ENCODE data around the gene PRDM15.

The PRDM15 gene

DNA sequence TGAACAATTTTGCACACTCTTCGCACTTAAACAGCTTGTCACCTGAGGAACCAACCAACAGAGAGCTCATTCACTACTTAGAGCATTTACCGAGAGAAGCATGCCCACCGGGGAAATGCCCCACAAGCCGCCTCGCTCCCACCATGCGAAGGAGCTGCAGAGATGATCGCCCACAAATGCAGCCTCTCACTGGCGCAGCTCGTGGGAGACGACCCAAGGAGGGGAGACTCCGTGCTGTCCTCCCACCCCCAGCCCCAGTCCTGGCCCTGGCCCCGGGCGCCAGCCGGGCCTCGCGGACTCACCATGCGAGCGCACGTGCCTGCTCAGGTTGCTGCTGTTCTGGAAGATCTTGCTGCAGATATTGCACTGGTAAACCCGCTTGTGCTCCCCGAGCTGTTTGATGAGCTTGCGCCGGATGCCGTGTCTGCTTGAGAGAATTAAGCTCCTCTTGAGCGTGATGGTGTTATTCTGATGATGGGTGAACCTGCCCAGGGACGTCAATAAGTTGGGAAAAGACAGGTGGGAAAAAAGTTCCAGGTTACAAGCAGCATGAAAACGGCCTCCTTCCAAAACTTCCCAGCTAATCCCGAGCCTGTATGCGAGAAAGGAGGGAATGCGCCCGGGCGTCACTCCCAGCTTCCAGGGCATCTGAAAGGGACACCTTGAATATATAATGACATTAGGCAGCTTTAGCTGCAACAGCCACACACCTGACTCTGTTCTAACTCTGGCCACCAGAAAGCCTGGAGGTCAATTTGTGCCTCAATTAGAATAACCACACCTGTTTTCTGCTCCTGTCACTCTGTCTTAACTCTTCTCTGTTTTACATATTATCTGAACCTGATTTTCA is 42.8 kb downstream of the PRDM15 start:
- DNase-seq, result no peak

- DNase-seq, result no peak
Observed at GRCh38 chr21:41835711-41836154, 43.4 kb downstream of the PRDM15 start.

- no peak for DNase-seq
Observed at GRCh38 chr21:41834926-41835663, 44.0 kb downstream of the PRDM15 start.

DNA sequence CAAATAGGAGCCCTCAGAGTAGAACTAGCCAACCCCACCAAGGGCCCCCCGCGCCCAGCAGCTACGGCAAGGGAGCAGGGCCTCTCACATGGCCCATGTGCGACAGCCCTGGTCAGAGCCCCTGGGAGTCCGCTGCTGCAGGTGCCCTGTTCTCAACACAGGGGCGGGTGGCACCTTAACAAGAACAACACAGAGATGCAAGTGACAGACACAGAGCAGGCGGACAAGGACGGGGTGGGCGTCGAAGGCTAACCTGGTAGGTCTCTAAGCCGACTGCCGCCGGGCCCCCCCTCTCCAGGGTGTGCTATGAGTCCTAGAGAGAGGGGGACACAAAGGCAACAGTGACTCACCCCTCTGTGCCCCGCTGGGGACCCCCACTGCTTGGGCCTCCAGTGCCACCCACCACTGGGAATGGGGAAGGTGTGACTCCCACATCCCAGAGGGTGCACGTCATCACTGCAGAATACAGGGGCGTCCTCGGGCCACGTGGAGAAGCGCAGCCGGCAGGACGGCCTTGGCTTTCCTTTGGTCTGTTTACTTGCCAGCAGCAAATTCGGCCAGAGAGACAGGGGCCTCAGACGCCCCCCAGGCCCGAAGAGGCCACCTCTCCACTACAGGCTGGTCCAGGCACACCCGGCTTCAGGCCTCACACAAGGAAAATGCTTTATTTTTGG is 44.8 kb downstream of the PRDM15 start:
- DNase-seq, result no peak

- no peak for DNase-seq
Observed at GRCh38 chr21:41833497-41834115, 45.5 kb downstream of the PRDM15 start.

- no peak for DNase-seq
Observed at GRCh38 chr21:41832596-41833496, 46.3 kb downstream of the PRDM15 start.

DNA sequence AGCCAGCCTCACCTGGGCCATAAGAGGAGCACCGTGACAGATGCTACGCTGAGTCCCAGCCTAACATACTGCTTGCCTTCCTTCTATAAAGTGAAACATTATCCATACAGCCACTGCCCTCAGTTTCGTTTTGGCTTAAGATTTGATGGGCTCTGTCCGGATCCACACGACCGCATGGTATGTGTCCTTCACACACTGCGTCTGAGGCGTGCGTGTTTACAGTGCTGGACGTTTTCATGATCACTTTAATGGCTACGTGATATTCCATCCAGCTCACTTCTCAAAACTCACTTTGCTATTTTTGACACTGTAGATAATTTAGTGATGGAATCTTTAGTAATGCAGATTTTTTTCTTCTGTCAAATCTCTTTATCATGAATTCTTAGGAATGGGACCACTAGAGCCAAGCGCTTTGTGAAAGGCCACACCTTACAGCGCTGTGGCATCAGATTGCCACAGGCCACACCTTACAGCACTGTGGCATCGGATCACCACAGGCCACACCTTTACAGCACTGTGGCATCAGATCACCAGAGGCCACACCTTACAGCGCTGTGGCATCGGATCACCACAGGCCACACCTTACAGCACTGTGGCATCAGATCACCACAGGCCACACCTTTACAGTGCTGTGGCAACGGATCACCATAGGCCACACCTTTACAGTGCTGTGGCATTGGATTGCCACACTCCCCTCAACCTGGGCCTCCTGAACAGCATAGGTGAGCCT is 47.1 kb downstream of the PRDM15 start:
- no peak for DNase-seq

GRCh38 chr21:41831453-41831831 is 47.7 kb downstream of the PRDM15 start:
- no peak for DNase-seq

GRCh38 chr21:41830764-41831452 is 48.2 kb downstream of the PRDM15 start:
- no peak for DNase-seq

GRCh38 chr21:41830145-41830707 is 48.9 kb downstream of the PRDM15 start:
- no peak for DNase-seq

DNA sequence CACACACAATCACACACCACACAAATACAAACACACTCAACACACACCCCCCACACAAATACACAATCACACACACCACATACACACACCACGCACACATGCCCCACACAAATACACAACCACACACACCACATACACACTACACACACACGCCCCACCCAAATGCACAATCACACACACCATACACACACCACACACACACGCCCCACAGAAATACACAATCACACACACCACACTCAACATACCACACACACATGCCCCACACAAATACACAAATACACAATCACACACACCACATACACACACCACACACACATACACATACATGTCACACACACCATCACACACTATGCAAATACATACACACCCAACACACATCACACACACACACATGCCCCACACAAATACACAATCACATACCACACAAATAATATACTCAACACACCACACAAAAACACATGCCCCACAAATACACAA is 50.2 kb downstream of the PRDM15 start:
- DNase-seq, result no peak

DNA sequence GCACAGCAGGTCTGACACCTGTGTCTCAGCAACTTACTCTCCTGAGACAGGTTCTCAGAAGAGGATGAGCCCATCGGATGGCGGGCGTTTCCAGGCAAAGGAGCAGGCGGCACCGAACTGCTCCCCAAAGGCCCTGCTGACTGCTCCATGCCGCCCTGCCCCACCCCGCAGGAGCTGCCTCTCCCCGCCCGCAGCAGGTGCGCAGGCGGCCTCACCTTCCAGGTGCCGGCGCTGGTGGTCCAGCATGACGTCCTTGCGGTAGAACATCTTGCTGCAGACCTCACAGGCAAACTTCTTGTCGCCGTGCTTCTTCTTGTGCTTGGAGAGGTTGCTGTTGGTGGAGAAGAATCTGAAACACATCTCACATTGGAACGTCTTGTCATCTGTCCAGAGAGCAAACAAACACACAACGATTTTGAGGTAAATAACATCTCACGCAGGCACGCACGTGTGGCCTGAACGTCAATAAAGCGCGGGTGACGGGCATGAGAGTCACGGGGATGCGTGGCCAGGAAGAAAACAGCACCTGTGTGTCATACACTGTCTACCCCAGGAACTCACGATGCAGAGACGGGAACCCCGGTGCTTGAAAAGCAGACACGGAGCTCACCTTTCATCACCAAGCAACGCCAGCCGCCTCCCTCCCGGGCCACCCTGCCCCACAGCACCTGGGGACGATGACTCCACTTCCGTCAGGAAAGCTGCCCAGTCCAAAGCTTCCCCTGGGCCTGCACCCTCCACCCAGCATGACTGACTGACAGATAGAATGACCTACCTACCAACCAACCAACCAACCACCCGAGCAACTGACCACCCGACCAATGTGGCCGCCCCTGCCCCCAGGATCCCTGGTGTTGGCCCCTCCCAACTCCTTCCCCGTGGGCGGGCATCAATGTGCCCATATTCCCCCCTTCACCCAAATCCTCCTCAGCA is 50.9 kb downstream of the PRDM15 start:
- DNase-seq, result no peak

DNA sequence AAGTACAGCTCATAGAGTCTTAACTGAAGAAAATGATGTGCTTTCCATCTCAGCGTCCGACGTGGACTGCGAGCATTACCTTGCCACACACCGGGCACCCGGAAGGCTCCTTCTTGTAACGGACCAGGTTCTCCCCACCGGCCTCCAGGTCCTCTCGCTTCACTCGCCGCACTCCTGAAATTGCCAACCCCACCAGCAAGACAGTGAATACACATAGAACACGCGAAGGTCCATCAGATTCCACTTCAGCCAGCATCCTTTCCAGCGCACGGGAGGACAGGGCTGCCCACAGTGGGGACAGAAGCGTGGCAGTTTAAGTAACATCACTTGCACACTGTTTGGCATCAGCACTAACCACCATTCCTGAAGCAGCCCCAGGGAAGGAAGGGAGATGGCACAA is 53.3 kb downstream of the PRDM15 start:
- DNase-seq, result peak; percentile 10

DNA sequence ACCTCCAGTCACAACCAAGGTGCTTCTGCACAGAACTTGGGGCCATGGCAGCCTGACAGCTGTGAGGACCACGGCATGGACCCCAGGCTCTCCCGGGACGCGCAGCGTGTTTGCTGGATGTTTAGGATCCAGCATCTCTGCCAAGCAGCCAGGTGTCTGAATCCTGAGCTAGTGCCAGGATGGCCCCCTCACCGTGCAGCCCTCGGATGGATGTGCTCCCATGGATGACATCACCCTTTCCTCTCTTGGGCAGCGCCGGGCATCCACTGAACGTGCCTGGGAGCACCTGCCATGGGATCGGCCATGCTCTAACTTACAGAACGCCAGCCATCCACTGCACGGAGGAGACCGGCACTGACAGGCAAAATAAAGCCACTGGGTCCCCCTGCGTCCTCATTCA is 53.9 kb downstream of the PRDM15 start:
- no peak for DNase-seq

- DNase-seq, result no peak
Observed at GRCh38 chr21:41824466-41825207, 54.5 kb downstream of the PRDM15 start.

- DNase-seq, result no peak
Observed at GRCh38 chr21:41823906-41824305, 55.2 kb downstream of the PRDM15 start.

- DNase-seq, result no peak
Observed at GRCh38 chr21:41823166-41823565, 56.0 kb downstream of the PRDM15 start.

DNA sequence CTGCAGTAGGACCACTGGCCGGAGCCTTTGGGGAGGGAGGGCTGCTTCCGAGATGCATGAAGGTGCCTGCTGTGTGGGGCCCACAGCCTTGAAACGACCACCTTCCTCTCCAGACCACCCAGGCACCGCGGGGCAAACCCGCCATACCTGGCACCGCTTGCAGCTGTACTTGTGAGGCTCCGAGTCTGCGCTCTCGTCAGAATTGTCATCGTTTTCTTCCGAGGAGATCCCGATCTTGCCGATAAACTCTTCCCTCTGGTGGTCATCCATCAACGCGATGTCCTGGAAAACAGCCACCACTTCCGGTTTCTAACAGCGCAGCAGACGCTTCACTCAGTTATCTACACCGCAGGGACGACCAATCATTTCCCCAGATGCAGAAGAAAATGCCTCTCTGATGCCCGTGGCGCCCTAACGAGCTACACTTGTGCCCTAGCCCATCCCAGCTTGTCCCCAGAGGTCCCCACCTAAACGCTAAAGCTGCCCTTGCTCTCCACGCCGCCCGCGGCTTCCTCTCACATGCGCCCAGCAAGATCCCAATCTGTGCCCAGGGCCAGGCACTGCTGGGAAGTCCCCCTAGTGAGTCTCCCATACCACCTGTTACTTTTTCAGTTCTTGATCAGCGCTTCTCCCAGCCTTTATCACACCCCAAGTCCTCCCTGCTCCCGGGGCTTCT is 57.2 kb downstream of the PRDM15 start:
- DNase-seq, result no peak

All from left hindlimb (tissue), 1 donor.